Measurements from ENCODE around the gene HRAS. TPM values are rescaled to one million over a fixed set of nuclear protein-coding genes. Genes with fewer than 3 reads are reported as not detected.

HRAS gene
- total and polyA plus RNA-seq, 2 of the 13 experiments (the other 11 are each of a cell fraction or from before 2014, with no cell fraction given): 32.9 to 50.0 TPM

DNA sequence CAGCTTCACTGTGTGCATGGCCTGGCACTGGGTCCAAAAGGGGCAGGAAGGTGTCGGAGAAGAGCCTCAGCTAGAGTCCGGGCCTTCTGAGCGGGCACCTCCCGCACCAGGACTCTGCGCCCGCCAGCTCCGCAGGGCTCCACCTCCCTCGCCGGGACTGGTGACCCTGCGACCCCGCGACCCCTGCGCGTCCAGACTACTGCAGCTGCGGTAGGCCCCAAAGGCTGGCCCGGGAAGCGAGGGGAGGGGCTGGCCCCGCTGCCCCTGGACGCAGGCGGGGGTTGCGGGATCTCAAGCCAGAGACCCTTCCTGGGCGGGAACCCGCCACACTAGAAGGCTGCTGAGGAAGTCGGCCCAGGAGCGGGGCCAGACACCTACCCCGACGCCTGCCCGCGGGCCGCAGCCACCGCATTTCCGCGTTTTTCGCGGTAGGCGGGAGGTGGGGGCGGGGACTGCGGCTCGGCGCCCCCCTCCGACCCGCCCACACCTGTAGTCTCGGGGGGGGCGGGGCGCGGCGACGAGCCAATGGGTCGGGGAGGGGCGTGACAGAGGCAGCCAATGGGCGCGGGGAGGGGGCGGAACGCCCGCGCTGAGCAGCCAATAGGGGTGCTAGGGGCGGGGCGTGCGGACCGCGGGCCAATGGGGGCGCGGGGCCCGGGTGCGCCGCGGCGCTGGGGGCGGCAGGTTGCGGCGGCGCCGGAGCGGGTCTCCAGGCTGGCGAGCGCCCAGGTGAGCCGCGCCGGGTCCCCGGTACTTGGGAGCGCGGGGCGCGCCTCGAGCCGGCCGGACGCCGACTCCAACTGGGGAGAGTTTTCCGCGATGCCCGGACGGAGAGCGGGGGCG lies 25.1 kb upstream of the HRAS start, which contains the start of the genes LMNTD2 and RASSF7 (continued):
- TF ChIP-seq, protein P1, sequence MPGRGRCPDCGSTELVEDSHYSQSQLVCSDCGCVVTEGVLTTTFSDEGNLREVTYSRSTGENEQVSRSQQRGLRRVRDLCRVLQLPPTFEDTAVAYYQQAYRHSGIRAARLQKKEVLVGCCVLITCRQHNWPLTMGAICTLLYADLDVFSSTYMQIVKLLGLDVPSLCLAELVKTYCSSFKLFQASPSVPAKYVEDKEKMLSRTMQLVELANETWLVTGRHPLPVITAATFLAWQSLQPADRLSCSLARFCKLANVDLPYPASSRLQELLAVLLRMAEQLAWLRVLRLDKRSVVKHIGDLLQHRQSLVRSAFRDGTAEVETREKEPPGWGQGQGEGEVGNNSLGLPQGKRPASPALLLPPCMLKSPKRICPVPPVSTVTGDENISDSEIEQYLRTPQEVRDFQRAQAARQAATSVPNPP (CRISPR knock-in tag; IDR thresholded peaks at IDR 0.05): no peak
- TF ChIP-seq ADNP (CRISPR knock-in tag; IDR thresholded peaks at IDR 0.05) (no peak), TMF1 (CRISPR knock-in tag; IDR thresholded peaks at IDR 0.05; ENCODE audit: low read depth) (no peak), TEAD3 (CRISPR knock-in tag; optimal IDR thresholded peaks at IDR 0.05; ENCODE audit: borderline replicate concordance) (peak; percentile 47), FOXJ3 (CRISPR knock-in tag; IDR thresholded peaks at IDR 0.05; ENCODE audit: borderline replicate concordance) (no peak), ETV5 (CRISPR knock-in tag; IDR thresholded peaks at IDR 0.05; ENCODE audit: borderline replicate concordance) (peak; percentile 35; the same call in 1 of the 2 replicates), ZNF746 (CRISPR knock-in tag; IDR thresholded peaks at IDR 0.05) (peak; percentile 76; the same call in 1 of the 2 replicates), ZNF333 (CRISPR knock-in tag; IDR thresholded peaks at IDR 0.05; ENCODE audit: borderline replicate concordance) (no peak), SP1 (IDR thresholded peaks at IDR 0.05) (no peak), SP1 (CRISPR knock-in tag; IDR thresholded peaks at IDR 0.05) (peak; percentile 93), ZNF546 (CRISPR knock-in tag; conservative IDR thresholded peaks at IDR 0.05) (no peak), HNRNPLL (IDR thresholded peaks at IDR 0.05; ENCODE audit: low read depth, low read length, poor library complexity, severe bottlenecking) (peak; percentile 87), MED13 (CRISPR knock-in tag; IDR thresholded peaks at IDR 0.05) (peak; percentile 59; the same call in 1 of the 2 replicates), MYNN (CRISPR knock-in tag; IDR thresholded peaks at IDR 0.05; ENCODE audit: low read depth) (no peak), ZNF552 (CRISPR knock-in tag; IDR thresholded peaks at IDR 0.05; ENCODE audit: borderline replicate concordance) (0 out of 2 replicates have a peak, but pooled peaks have one; percentile 27), CCDC6 (CRISPR knock-in tag; IDR thresholded peaks at IDR 0.05) (no peak)
- TF ChIP-seq, protein P2, sequence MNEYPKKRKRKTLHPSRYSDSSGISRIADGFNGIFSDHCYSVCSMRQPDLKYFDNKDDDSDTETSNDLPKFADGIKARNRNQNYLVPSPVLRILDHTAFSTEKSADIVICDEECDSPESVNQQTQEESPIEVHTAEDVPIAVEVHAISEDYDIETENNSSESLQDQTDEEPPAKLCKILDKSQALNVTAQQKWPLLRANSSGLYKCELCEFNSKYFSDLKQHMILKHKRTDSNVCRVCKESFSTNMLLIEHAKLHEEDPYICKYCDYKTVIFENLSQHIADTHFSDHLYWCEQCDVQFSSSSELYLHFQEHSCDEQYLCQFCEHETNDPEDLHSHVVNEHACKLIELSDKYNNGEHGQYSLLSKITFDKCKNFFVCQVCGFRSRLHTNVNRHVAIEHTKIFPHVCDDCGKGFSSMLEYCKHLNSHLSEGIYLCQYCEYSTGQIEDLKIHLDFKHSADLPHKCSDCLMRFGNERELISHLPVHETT (CRISPR knock-in tag; conservative IDR thresholded peaks at IDR 0.05): 0 out of 2 replicates have a peak, but pooled peaks have one; percentile 41
- TF ChIP-seq, protein P3, sequence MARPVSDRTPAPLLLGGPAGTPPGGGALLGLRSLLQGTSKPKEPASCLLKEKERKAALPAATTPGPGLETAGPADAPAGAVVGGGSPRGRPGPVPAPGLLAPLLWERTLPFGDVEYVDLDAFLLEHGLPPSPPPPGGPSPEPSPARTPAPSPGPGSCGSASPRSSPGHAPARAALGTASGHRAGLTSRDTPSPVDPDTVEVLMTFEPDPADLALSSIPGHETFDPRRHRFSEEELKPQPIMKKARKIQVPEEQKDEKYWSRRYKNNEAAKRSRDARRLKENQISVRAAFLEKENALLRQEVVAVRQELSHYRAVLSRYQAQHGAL (CRISPR knock-in tag; IDR thresholded peaks at IDR 0.05; ENCODE audit: not compliant biosample characterization): no peak
- TF ChIP-seq, protein P4, sequence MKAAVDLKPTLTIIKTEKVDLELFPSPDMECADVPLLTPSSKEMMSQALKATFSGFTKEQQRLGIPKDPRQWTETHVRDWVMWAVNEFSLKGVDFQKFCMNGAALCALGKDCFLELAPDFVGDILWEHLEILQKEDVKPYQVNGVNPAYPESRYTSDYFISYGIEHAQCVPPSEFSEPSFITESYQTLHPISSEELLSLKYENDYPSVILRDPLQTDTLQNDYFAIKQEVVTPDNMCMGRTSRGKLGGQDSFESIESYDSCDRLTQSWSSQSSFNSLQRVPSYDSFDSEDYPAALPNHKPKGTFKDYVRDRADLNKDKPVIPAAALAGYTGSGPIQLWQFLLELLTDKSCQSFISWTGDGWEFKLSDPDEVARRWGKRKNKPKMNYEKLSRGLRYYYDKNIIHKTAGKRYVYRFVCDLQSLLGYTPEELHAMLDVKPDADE (CRISPR knock-in tag; IDR thresholded peaks at IDR 0.05): no peak
- TF ChIP-seq, protein P5, sequence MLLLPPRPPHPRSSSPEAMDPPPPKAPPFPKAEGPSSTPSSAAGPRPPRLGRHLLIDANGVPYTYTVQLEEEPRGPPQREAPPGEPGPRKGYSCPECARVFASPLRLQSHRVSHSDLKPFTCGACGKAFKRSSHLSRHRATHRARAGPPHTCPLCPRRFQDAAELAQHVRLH (CRISPR knock-in tag; IDR thresholded peaks at IDR 0.05; ENCODE audit: borderline replicate concordance, low read depth): peak; percentile 58; the same call in 1 of the 2 replicates
- TF ChIP-seq, protein P6, sequence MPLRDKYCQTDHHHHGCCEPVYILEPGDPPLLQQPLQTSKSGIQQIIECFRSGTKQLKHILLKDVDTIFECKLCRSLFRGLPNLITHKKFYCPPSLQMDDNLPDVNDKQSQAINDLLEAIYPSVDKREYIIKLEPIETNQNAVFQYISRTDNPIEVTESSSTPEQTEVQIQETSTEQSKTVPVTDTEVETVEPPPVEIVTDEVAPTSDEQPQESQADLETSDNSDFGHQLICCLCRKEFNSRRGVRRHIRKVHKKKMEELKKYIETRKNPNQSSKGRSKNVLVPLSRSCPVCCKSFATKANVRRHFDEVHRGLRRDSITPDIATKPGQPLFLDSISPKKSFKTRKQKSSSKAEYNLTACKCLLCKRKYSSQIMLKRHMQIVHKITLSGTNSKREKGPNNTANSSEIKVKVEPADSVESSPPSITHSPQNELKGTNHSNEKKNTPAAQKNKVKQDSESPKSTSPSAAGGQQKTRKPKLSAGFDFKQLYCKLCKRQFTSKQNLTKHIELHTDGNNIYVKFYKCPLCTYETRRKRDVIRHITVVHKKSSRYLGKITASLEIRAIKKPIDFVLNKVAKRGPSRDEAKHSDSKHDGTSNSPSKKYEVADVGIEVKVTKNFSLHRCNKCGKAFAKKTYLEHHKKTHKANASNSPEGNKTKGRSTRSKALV (CRISPR knock-in tag; IDR thresholded peaks at IDR 0.05): 0 out of 2 replicates have a peak, but pooled peaks have one; percentile 37
